ENCODE data around the gene NELL1. TPM values are rescaled to one million over a fixed set of nuclear protein-coding genes. Genes with fewer than 3 reads are reported as not detected.

Gene NELL1
- total RNA-seq, 1 experiment from 2014 or later, result 0.22 TPM

DNA sequence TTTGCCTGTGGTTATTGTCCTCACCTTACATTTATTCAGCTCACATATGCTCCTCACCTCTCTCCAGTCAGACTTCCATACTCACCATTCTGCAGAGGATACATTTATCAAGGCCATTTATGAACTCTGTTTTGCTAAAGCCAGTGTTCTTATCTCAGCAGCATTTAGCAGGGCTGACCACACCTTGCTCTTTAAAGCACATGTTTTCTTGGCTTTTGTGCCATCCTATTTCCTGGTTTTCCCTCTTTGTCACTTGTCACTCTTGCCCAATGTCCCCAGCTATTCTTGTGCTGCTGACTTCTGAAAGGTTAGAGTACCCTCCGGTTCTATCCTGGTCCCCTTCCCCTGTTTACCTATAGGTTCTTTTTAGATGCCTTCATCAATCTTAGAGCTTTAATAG lies 446.6 kb downstream of the NELL1 start:
- Histone ChIP-seq H2AFZ (ENCODE audit: low read length) (no peak overlapping the region), H4K8ac (replicated peaks; ENCODE audit: insufficient read length, low read depth, low read length) (no peak overlapping the region), H4K5ac (ENCODE audit: insufficient read length, low read depth, low read length) (no peak overlapping the region), H3K79me2 (ENCODE audit: insufficient read depth, low read length) (no peaks in the 10 kb centered on the region), H3K79me1 (ENCODE audit: insufficient read depth, low read depth, low read length, poor library complexity, severe bottlenecking) (no peaks in the 10 kb centered on the region), H3K4me2 (ENCODE audit: insufficient read depth, insufficient read length, low read length) (no peak overlapping the region), H3K18ac (ENCODE audit: insufficient read length, low read depth, low read length) (no peak overlapping the region), H3K9ac (ENCODE audit: extremely low read depth, insufficient read length, low read length) (no peak overlapping the region), H3K56ac (ENCODE audit: insufficient read length, low read depth, low read length) (no peak overlapping the region), H4K91ac (ENCODE audit: insufficient read length, low read depth, low read length) (no peak overlapping the region), H2BK120ac (ENCODE audit: low read depth, low read length, poor library complexity, severe bottlenecking) (no peak overlapping the region), H2AK5ac (ENCODE audit: insufficient read length, low read length) (no peak overlapping the region), H3K23ac (ENCODE audit: insufficient read length, low read depth, low read length) (no peak overlapping the region), H3K9me3 (ENCODE audit: control insufficient read depth, low read depth, low read length) (no peaks in the 10 kb centered on the region), H3K14ac (ENCODE audit: insufficient read depth, low read length) (no peak overlapping the region), H2BK20ac (ENCODE audit: low read depth, low read length, poor library complexity, severe bottlenecking) (no peak overlapping the region), H3K27me3 (ENCODE audit: insufficient read depth, low read length) (no peaks in the 10 kb centered on the region), H3K23me2 (ENCODE audit: insufficient read length, low read depth, low read length, poor library complexity, severe bottlenecking) (no peaks in the 10 kb centered on the region), H3K4me1 (ENCODE audit: insufficient read depth, low read length) (no peaks in the 10 kb centered on the region), H4K20me1 (ENCODE audit: control insufficient read depth, insufficient read depth, insufficient read length) (no peaks in the 10 kb centered on the region), H3K27ac (ENCODE audit: insufficient read length, low read depth, low read length) (no peak overlapping the region), H3K4ac (ENCODE audit: low read depth, low read length) (no peak overlapping the region), H2BK15ac (ENCODE audit: low read depth, low read length) (no peak overlapping the region), H3T11ph (ENCODE audit: low read length) (no peak overlapping the region), H2BK12ac (ENCODE audit: insufficient read length, low read depth, low read length) (no peak overlapping the region), H2BK5ac (ENCODE audit: insufficient read length, low read length) (no peak overlapping the region)
- no peak for DNase-seq
- no CpG with 5 or more reads among the region's 1 CpG for WGBS (ENCODE audit: extremely low coverage, insufficient read length, low lambda C conversion rate)
- H3K27me3 Mint-ChIP-seq (ENCODE audit: low read depth), result no peaks in the 10 kb centered on the region
- TF ChIP-seq, protein P1, sequence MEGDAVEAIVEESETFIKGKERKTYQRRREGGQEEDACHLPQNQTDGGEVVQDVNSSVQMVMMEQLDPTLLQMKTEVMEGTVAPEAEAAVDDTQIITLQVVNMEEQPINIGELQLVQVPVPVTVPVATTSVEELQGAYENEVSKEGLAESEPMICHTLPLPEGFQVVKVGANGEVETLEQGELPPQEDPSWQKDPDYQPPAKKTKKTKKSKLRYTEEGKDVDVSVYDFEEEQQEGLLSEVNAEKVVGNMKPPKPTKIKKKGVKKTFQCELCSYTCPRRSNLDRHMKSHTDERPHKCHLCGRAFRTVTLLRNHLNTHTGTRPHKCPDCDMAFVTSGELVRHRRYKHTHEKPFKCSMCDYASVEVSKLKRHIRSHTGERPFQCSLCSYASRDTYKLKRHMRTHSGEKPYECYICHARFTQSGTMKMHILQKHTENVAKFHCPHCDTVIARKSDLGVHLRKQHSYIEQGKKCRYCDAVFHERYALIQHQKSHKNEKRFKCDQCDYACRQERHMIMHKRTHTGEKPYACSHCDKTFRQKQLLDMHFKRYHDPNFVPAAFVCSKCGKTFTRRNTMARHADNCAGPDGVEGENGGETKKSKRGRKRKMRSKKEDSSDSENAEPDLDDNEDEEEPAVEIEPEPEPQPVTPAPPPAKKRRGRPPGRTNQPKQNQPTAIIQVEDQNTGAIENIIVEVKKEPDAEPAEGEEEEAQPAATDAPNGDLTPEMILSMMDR (conservative IDR thresholded peaks at IDR 0.05), result no peak
- no peaks in the 10 kb centered on the region for H3K36me3 Mint-ChIP-seq (ENCODE audit: insufficient read depth in 1 of 3, low read depth in 3 of 3)
- no peak overlapping the region; a peak in 1 of 7 replicates for H3K27ac Mint-ChIP-seq
- H3K9me3 Mint-ChIP-seq, result no peaks in the 10 kb centered on the region
- peaks cover 4 to 5% of the 10 kb centered on the region in 2 experiments; a peak in 3 of 4 replicates for H3K4me1 Mint-ChIP-seq
- H3K4me3 Mint-ChIP-seq, result no peak overlapping the region

Measured in H9 (cell line).